Ramos (cell line): ENCODE measurements around the gene OSBPL3.

Experiments used
- in situ Hi-C: fragments of 300-500 bp; cut with MboI; formaldehyde crosslinking; loops from one replicate; pipeline ENCODE4 v1.14.3; 2022; ENCODE audit warnings: low sequenced_read_pairs; ENCODE audit not compliant: unreplicated experiment

The OSBPL3 gene

GRCh38 chr7:24836084-24836483 lies 143.9 kb downstream of the OSBPL3 start:
- in situ Hi-C loops: no loop called here

- in situ Hi-C loops: no loop called here
These were observed 144.3 kb downstream of the OSBPL3 start for GRCh38 chr7:24835643-24836042.

- in situ Hi-C loops: no loop called here
These were observed 145.7 kb downstream of the OSBPL3 start for GRCh38 chr7:24834128-24834798.

GRCh38 chr7:24833549-24833948 lies 146.4 kb downstream of the OSBPL3 start:
- in situ Hi-C loops: no loop called here

GRCh38 chr7:24831240-24831639 lies 148.7 kb downstream of the OSBPL3 start:
- in situ Hi-C loops: no loop called here

GRCh38 chr7:24830440-24831050 lies 149.4 kb downstream of the OSBPL3 start:
- in situ Hi-C loops: no loop called here

- in situ Hi-C loops: loop anchor here (10.0 kb wide), 1 partner anchor 155 kb away; the partner anchor contains the start of gene OSBPL3
These were observed 150.2 kb downstream of the OSBPL3 start for GRCh38 chr7:24829787-24830186.

GRCh38 chr7:24828891-24829661 lies 150.9 kb downstream of the OSBPL3 start:
- in situ Hi-C loops: loop anchor here (10.0 kb wide), 1 partner anchor 156 kb away; the partner anchor contains the start of gene OSBPL3

GRCh38 chr7:24827589-24827988 lies 152.4 kb downstream of the OSBPL3 start:
- in situ Hi-C loops: loop anchor here (10.0 kb wide), 1 partner anchor 157 kb away; the partner anchor contains the start of gene OSBPL3

- in situ Hi-C loops: loop anchor here (10.0 kb wide), 1 partner anchor 158 kb away; the partner anchor contains the start of gene OSBPL3
These were observed 153.0 kb downstream of the OSBPL3 start for GRCh38 chr7:24827027-24827426.

- in situ Hi-C loops: loop anchor here (10.0 kb wide), 1 partner anchor 158 kb away; the partner anchor contains the start of gene OSBPL3
These were observed 153.3 kb downstream of the OSBPL3 start for GRCh38 chr7:24826662-24827020.

- in situ Hi-C loops: loop anchor here (10.0 kb wide), 1 partner anchor 159 kb away; the partner anchor contains the start of gene OSBPL3
These were observed 153.9 kb downstream of the OSBPL3 start for GRCh38 chr7:24825931-24826661.

GRCh38 chr7:24825381-24825794 lies 154.6 kb downstream of the OSBPL3 start:
- in situ Hi-C loops: loop anchor here (10.0 kb wide), 1 partner anchor 159 kb away; the partner anchor contains the start of gene OSBPL3

- in situ Hi-C loops: loop anchor here (10.0 kb wide), 1 partner anchor 160 kb away; the partner anchor contains the start of gene OSBPL3
These were observed 155.1 kb downstream of the OSBPL3 start for GRCh38 chr7:24824896-24825295.

GRCh38 chr7:24824400-24824799 lies 155.6 kb downstream of the OSBPL3 start:
- in situ Hi-C loops: loop anchor here (10.0 kb wide), 1 partner anchor 160 kb away; the partner anchor contains the start of gene OSBPL3

- in situ Hi-C loops: loop anchor here (10.0 kb wide), 1 partner anchor 163 kb away; the partner anchor contains the start of gene OSBPL3
These were observed 158.3 kb downstream of the OSBPL3 start for GRCh38 chr7:24821754-24822054.

GRCh38 chr7:24821045-24821753 lies 158.8 kb downstream of the OSBPL3 start:
- in situ Hi-C loops: loop anchor here (10.0 kb wide), 1 partner anchor 164 kb away; the partner anchor contains the start of gene OSBPL3

- in situ Hi-C loops: loop anchor here (10.0 kb wide), 1 partner anchor 164 kb away; the partner anchor contains the start of gene OSBPL3
These were observed 159.3 kb downstream of the OSBPL3 start for GRCh38 chr7:24820730-24821044.
